K562 (cell line): Measurements from ENCODE around the gene DYNLT2. TPM values are rescaled to one million over a fixed set of nuclear protein-coding genes. Genes with fewer than 3 reads are reported as not detected.

Source experiments
- ATAC-seq: fragments of 200-7000 bp; cut with Tn5 transposase; 3 replicates; pipeline ENCODE4 v1.9.1; 2020; ENCODE audit warnings: moderate library complexity
- BruUV-seq: library from RNA; stranded (reverse); fragments of 400-500 nt; replicated peaks from 2 replicates; lab custom pipeline; 2021; lab: Mats Ljungman, UMichigan
- CTCF ChIA-PET: fragments of 300-600 bp; formaldehyde crosslinking; extraction: SDS; loops from one replicate; lab custom pipeline; 2021; ENCODE audit warnings: low intra/inter-chr PET ratio; lab: Yijun Ruan, JAX
- POLR2A ChIA-PET: fragments of 300-600, 350-650 bp; sonication (Branson Sonifier 250); formaldehyde crosslinking; extraction: SDS; loops from one replicate; lab custom pipeline; 2021; ENCODE audit warnings: antibody characterized with exemption, inconsistent platforms; lab: Yijun Ruan, JAX
- DNase-seq, 4 experiments: peaks; one replicate each; pipeline versions ENCODE4 v3.0.0 to v3.0.0-alpha.2; 2011 to 2018; ENCODE audit warnings: low spot score in 3 of 4, mixed read lengths in 3 of 4; ENCODE audit errors: extremely low read depth in 1 of 4
- FAIRE-seq: peaks from 2 replicates; lab custom pipeline; 2011; peaks lifted over from hg19 to GRCh38; lab: Jason Lieb, UNC
- H2AFZ ChIP-seq: 2 replicates; pipeline ENCODE4 v1.6.0; 2011; ENCODE audit warnings: low read depth, low read length, control low read depth, inconsistent platforms
- H3K27ac ChIP-seq: fragments of 200-600 bp; 3 replicates; pipeline ENCODE4 v1.8.0; 2011; ENCODE audit warnings: low read depth, mild to moderate bottlenecking, control low read depth, inconsistent platforms, low read length, moderate library complexity, mixed read lengths; ENCODE audit errors: extremely low read depth
- H3K27me3 ChIP-seq, 2 experiments: fragments of 300-600 bp in 1 of 2; 2 replicates in 1 of 2; 3 replicates in 1 of 2; pipeline versions ENCODE4 v1.6.0 to v1.8.0; 2011; ENCODE audit warnings: inconsistent platforms in 2 of 2, low read length in 2 of 2, mild to moderate bottlenecking in 1 of 2, mixed read lengths in 1 of 2, moderate library complexity in 1 of 2; ENCODE audit not compliant: control insufficient read depth in 2 of 2, insufficient read depth in 2 of 2
- H3K36me3 ChIP-seq: fragments of 300-600 bp; 3 replicates; pipeline ENCODE4 v1.8.0; 2011; ENCODE audit warnings: mild to moderate bottlenecking, low read length, inconsistent platforms; ENCODE audit not compliant: control insufficient read depth, insufficient read depth
- H3K4me1 ChIP-seq, 2 experiments: fragments of 200-600 bp in 1 of 2; replicated peaks in 1 of 2; 2 replicates in 1 of 2; 3 replicates in 1 of 2; pipeline versions ENCODE4 v1.5.1 to v1.8.0; 2011; ENCODE audit warnings: inconsistent platforms in 2 of 2, low read length in 2 of 2, mild to moderate bottlenecking in 1 of 2, mixed read lengths in 1 of 2, moderate library complexity in 1 of 2; ENCODE audit not compliant: control insufficient read depth in 2 of 2, insufficient read depth in 2 of 2
- H3K4me2 ChIP-seq: 2 replicates; pipeline ENCODE4 v1.6.1; 2011; ENCODE audit warnings: low read length, control low read depth, inconsistent platforms, mixed read lengths; ENCODE audit not compliant: insufficient read depth
- H3K4me3 ChIP-seq: fragments of 200-600 bp; sonication (generic), shearing (Covaris generic); 2 replicates; pipeline ENCODE4 v1.5.1; 2016; ENCODE audit warnings: control low read depth, inconsistent platforms
- H3K79me2 ChIP-seq: fragments of 200-600 bp; 3 replicates; pipeline ENCODE4 v1.8.0; 2011; ENCODE audit warnings: low read length, inconsistent platforms; ENCODE audit not compliant: control insufficient read depth, insufficient read depth
- H3K9ac ChIP-seq, 2 experiments: 2 replicates each; pipeline versions ENCODE4 v1.6.0 to v1.6.1; 2011; ENCODE audit warnings: low read depth in 2 of 2, low read length in 2 of 2, control low read depth in 1 of 2, inconsistent platforms in 1 of 2, mild to moderate bottlenecking in 1 of 2, mixed read lengths in 1 of 2; ENCODE audit not compliant: insufficient read depth in 1 of 2
- H3K9me1 ChIP-seq: one replicate; pipeline ENCODE4 v1.6.0; 2011; ENCODE audit warnings: inconsistent platforms, mild to moderate bottlenecking, low read length, moderate library complexity; ENCODE audit not compliant: control insufficient read depth, insufficient read depth
- H3K9me3 ChIP-seq: replicated peaks from 2 replicates; pipeline ENCODE4 v1.5.1; 2011; ENCODE audit warnings: low read depth, low read length, inconsistent platforms; ENCODE audit not compliant: control insufficient read depth, insufficient read depth
- H4K20me1 ChIP-seq: replicated peaks from 2 replicates; pipeline ENCODE4 v1.6.1; 2011; ENCODE audit warnings: low read length, inconsistent platforms, mixed read lengths; ENCODE audit not compliant: control insufficient read depth, insufficient read depth
- BRD9 ChIP-seq: fragments of 450-650 bp; IDR thresholded peaks from 2 replicates; pipeline ENCODE4 v1.6.1; 2018; ENCODE audit warnings: low read depth; ENCODE audit not compliant: partially characterized antibody
- DMBX1 ChIP-seq: fragments of 250-450 bp; sonication (Bioruptor Pico); IDR thresholded peaks from 2 replicates; pipeline ENCODE4 v1.8.0; 2022; ENCODE audit warnings: inconsistent platforms, mild to moderate bottlenecking, moderate library complexity, borderline replicate concordance
- NCOR1 ChIP-seq: fragments of 450-650 bp; IDR thresholded peaks from 2 replicates; pipeline ENCODE4 v1.6.1; 2016; ENCODE audit warnings: mild to moderate bottlenecking, moderate library complexity
- ZNF717 ChIP-seq: fragments of 250-450 bp; sonication (Bioruptor Pico); IDR thresholded peaks from 2 replicates; pipeline ENCODE4 v1.5.0; 2021
- WGBS: fragments of 100-300 bp; shearing (Covaris generic); methylation state at CpG from one replicate; pipeline ENCODE4 v1.1.6; 2016; ENCODE audit warnings: low coverage, mixed read lengths; ENCODE audit not compliant: insufficient coverage; ENCODE audit errors: missing lambda C conversion rate; 5-methylcytosine and 5-hydroxymethylcytosine counted together
- in situ Hi-C: fragments of 300-500 bp; cut with MboI; formaldehyde crosslinking; loops from 4 replicates; pipeline ENCODE4 v1.15.0; 2018; ENCODE audit warnings: inconsistent platforms, mixed read lengths
- intact Hi-C: fragments of 100-400 bp; cut with micrococcal nuclease; formaldehyde crosslinking; loops from 2 replicates; pipeline ENCODE4 v1.14.2; 2022
- polyA plus RNA-seq, 8 experiments: library from polyadenylated mRNA; depleted of rRNA in 4 of 8; stranded (reverse) in 5 of 8; unstranded in 3 of 8; fragments of >200 nt; fragmentation: Nextera tagmentation in 2 of 8; fragmentation: Illumina TruSeq in 1 of 8; extraction: Ambion mirVana in 2 of 8; extraction: Trizol in 1 of 8; gene quantifications; 2 replicates each; pipeline versions ENCODE4 v1.2.1 to v1.2.3, GENCODE V29; 2011 to 2014; ENCODE audit warnings: inconsistent platforms in 1 of 8, missing spikeins in 1 of 8
- total RNA-seq, 7 experiments: library from RNA; depleted of rRNA in 6 of 7; stranded (reverse); fragments of >200 nt in 6 of 7; fragmentation: Illumina TruSeq in 2 of 7; extraction: Trizol in 2 of 7; gene quantifications; 2 replicates each; pipeline versions ENCODE4 v1.2.1 to v1.2.3, GENCODE V29; 2011 to 2021; ENCODE audit warnings: low replicate concordance in 1 of 7
- TF ChIP-seq, protein P1 (sequence below): fragments of 450-650 bp; IDR thresholded peaks from 2 replicates; pipeline ENCODE4 v1.6.1; 2017; ENCODE audit warnings: antibody characterized with exemption, mild to moderate bottlenecking
- TF ChIP-seq, protein P2 (sequence below), 3 experiments: IDR thresholded peaks in 2 of 3; conservative IDR thresholded peaks in 1 of 3; 2 replicates each; pipeline ENCODE4 v1.5.1; 2011 to 2012; ENCODE audit warnings: low read length in 3 of 3, mild to moderate bottlenecking in 3 of 3, control low read depth in 2 of 3, improper control_type of control experiment in 1 of 3, inconsistent platforms in 1 of 3, low read depth in 1 of 3, mixed read lengths in 1 of 3, moderate library complexity in 1 of 3; ENCODE audit not compliant: insufficient read depth in 2 of 3

Gene DYNLT2
- total and polyA plus RNA-seq, 9 of the 15 experiments (the other 6 are each of a cell fraction or from before 2014, with no cell fraction given), result 2.0 to 12.8 (median 6.3) TPM

DNA sequence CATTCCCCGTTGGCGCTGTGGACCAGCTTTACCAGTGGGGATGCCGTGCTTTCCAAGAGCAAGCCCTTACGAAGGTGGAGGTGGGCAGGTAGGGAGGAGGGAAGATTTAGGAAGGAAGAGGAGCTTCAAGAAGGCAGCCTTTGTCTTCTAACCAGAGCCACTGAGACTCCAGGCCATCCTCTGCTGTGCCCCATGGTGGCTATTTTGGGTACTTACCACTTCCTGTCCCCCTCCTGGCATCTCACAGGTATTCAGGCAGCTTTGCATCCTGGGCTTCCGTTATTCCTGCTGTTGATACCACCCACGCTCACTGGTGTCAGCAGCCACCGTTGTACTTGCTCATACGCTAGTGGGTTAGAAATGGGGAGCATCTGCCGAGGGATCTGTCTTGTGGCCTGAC lies 23.0 kb upstream of the DYNLT2 start:
- ATAC-seq, result no peak; the same call in 2 of the 3 replicates
- Histone ChIP-seq H3K4me3 (no peak overlapping the region), H3K27me3 (no peaks in the 10 kb centered on the region), H3K9ac (peak overlapping the region in 1 of 2 experiments; percentile 40; a peak in 1 of 4 replicates), H3K4me1 (peaks cover 0 to 3% of the 10 kb centered on the region in 2 experiments; a peak in 1 of 5 replicates), H3K27ac (no peak overlapping the region), H3K79me2 (no peaks in the 10 kb centered on the region), H3K9me1 (no peaks in the 10 kb centered on the region), H4K20me1 (no peaks in the 10 kb centered on the region), H3K4me2 (no peak overlapping the region), H3K9me3 (no peaks in the 10 kb centered on the region), H3K36me3 (peaks cover 33% of the 10 kb centered on the region; the same call in 2 of the 3 replicates), H2AFZ (no peak overlapping the region)
- TF ChIP-seq DMBX1, result no peak
- TF ChIP-seq NCOR1, result no peak
- TF ChIP-seq BRD9, result no peak
- TF ChIP-seq, protein P1, sequence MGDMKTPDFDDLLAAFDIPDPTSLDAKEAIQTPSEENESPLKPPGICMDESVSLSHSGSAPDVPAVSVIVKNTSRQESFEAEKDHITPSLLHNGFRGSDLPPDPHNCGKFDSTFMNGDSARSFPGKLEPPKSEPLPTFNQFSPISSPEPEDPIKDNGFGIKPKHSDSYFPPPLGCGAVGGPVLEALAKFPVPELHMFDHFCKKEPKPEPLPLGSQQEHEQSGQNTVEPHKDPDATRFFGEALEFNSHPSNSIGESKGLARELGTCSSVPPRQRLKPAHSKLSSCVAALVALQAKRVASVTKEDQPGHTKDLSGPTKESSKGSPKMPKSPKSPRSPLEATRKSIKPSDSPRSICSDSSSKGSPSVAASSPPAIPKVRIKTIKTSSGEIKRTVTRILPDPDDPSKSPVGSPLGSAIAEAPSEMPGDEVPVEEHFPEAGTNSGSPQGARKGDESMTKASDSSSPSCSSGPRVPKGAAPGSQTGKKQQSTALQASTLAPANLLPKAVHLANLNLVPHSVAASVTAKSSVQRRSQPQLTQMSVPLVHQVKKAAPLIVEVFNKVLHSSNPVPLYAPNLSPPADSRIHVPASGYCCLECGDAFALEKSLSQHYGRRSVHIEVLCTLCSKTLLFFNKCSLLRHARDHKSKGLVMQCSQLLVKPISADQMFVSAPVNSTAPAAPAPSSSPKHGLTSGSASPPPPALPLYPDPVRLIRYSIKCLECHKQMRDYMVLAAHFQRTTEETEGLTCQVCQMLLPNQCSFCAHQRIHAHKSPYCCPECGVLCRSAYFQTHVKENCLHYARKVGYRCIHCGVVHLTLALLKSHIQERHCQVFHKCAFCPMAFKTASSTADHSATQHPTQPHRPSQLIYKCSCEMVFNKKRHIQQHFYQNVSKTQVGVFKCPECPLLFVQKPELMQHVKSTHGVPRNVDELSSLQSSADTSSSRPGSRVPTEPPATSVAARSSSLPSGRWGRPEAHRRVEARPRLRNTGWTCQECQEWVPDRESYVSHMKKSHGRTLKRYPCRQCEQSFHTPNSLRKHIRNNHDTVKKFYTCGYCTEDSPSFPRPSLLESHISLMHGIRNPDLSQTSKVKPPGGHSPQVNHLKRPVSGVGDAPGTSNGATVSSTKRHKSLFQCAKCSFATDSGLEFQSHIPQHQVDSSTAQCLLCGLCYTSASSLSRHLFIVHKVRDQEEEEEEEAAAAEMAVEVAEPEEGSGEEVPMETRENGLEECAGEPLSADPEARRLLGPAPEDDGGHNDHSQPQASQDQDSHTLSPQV, result no peak
- TF ChIP-seq, protein P2, sequence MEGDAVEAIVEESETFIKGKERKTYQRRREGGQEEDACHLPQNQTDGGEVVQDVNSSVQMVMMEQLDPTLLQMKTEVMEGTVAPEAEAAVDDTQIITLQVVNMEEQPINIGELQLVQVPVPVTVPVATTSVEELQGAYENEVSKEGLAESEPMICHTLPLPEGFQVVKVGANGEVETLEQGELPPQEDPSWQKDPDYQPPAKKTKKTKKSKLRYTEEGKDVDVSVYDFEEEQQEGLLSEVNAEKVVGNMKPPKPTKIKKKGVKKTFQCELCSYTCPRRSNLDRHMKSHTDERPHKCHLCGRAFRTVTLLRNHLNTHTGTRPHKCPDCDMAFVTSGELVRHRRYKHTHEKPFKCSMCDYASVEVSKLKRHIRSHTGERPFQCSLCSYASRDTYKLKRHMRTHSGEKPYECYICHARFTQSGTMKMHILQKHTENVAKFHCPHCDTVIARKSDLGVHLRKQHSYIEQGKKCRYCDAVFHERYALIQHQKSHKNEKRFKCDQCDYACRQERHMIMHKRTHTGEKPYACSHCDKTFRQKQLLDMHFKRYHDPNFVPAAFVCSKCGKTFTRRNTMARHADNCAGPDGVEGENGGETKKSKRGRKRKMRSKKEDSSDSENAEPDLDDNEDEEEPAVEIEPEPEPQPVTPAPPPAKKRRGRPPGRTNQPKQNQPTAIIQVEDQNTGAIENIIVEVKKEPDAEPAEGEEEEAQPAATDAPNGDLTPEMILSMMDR (IDR thresholded peaks at IDR 0.05 in 2 of 3, conservative IDR thresholded peaks at IDR 0.05 in 1 of 3; ENCODE audit: insufficient read depth in 2 of 3, low read depth in 1 of 3, low read length in 3 of 3), result 0 out of 6 replicates have a peak, but pooled peaks of 1 of the 3 experiments have one; percentile 6
- no peak for TF ChIP-seq ZNF717
- POLR2A ChIA-PET, result interaction anchor here (0.7 to 1.4 kb wide), 3 partner anchors 10 to 11 kb away, joined by 3 to 4 read pairs (median 4); no protein-coding TSS in a partner anchor
- intact Hi-C loops (no loop called here), in situ Hi-C loops (no loop called here)
- 90% methylated on average over 9 of the region's 9 CpGs for whole genome bisulfite sequencing
- DNase-seq, result no peak
- no peak for FAIRE-seq
- CTCF ChIA-PET, result no interaction called here
- BruUV-seq, result no TSS peak
